Measurements from ENCODE around the gene GSTM5. TPM values are rescaled to one million over a fixed set of nuclear protein-coding genes. Genes with fewer than 3 reads are reported as not detected.

Gene GSTM5
- total and polyA plus RNA-seq, 2 donors (not counting 3 experiments of a cell fraction or from before 2014, with no cell fraction given) = 0.25 to 1.6 TPM

DNA sequence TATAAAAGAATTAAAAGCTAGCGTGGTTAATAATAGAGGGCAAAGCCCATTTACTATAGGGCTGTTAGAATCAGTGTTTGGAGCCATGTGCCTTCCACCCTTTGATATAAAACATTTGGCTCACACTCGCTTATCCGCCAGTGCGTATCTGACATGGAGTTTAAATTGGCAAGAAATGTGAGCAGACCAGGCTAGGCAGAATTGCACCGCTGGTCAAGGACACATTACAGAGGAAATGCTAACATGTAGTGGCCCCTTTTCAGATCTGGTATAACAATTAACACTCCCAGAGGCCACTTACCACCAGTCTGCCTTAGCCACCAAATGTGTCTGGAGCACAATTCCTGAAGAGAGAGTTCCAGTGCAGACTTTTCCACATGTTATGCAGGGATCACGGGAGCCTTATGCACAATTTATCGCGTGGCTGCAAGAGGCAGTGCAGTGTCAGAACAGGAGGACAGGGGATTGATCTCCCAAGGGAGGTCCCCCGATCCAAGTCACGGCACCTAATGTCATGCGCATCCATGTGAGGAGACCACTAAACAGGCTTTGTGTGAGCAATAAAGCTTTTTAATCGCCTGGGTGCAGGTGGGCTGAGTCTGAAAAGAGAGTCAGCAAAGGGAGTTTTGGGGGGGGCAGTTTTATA, 14.8 kb downstream of the GSTM5 start:
- Histone ChIP-seq H3K36me3 (ENCODE audit: control insufficient read depth in 2 of 2, extremely low read depth in 1 of 2, insufficient read depth in 2 of 2, low read length in 2 of 2) (no peaks in the 10 kb centered on the region), H3K9me1 (replicated peaks; ENCODE audit: control insufficient read depth, extremely low read depth, insufficient read depth, low read length) (no peaks in the 10 kb centered on the region), H2AFZ (ENCODE audit: low read depth, low read length) (no peak overlapping the region), H3K27me3 (ENCODE audit: control insufficient read depth in 2 of 2, insufficient read depth in 2 of 2, low read length in 2 of 2) (peaks cover 9 to 16% of the 10 kb centered on the region in 2 experiments), H3K9me3 (replicated peaks; ENCODE audit: control insufficient read depth, insufficient read depth, low read length) (no peaks in the 10 kb centered on the region), H4K20me1 (replicated peaks; ENCODE audit: control insufficient read depth, extremely low read depth, insufficient read depth, low read length) (no peaks in the 10 kb centered on the region), H3K9ac (replicated peaks; ENCODE audit: extremely low read depth, insufficient read depth, low read length) (no peak overlapping the region), H3K4me3 (replicated peaks in 1 of 3; ENCODE audit: insufficient read depth in 1 of 3, low read depth in 1 of 3, low read length in 3 of 3) (no peak overlapping the region), H3K4me2 (ENCODE audit: insufficient read depth, low read length) (no peak overlapping the region), H3K4me1 (ENCODE audit: control insufficient read depth, extremely low read depth, insufficient read depth, low read length) (no peaks in the 10 kb centered on the region), H3K27ac (ENCODE audit: insufficient read depth, low read depth, low read length) (no peak overlapping the region), H3K79me2 (ENCODE audit: control insufficient read depth, insufficient read depth, low read length) (no peaks in the 10 kb centered on the region)
- dilution Hi-C loops (cut with MboI; ENCODE audit: extremely low pct_ligation_motif_present, low sequenced_read_pairs) (no loop called here), intact Hi-C loops (cut with micrococcal nuclease) (no loop called here)
- POLR2A ChIA-PET = no interaction called here
- FAIRE-seq (no peak), DNase-seq (ENCODE audit: low read depth, low spot score) (no peak)
- BruUV-seq (replicated peaks) = no TSS peak
- TF ChIP-seq, protein P1, sequence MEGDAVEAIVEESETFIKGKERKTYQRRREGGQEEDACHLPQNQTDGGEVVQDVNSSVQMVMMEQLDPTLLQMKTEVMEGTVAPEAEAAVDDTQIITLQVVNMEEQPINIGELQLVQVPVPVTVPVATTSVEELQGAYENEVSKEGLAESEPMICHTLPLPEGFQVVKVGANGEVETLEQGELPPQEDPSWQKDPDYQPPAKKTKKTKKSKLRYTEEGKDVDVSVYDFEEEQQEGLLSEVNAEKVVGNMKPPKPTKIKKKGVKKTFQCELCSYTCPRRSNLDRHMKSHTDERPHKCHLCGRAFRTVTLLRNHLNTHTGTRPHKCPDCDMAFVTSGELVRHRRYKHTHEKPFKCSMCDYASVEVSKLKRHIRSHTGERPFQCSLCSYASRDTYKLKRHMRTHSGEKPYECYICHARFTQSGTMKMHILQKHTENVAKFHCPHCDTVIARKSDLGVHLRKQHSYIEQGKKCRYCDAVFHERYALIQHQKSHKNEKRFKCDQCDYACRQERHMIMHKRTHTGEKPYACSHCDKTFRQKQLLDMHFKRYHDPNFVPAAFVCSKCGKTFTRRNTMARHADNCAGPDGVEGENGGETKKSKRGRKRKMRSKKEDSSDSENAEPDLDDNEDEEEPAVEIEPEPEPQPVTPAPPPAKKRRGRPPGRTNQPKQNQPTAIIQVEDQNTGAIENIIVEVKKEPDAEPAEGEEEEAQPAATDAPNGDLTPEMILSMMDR (IDR thresholded peaks at IDR 0.05; ENCODE audit: extremely low read depth in 1 of 2, insufficient read depth in 1 of 2, low read depth in 1 of 2, low read length in 2 of 2) = no peak
- no peak for TF ChIP-seq POLR2A (IDR thresholded peaks at IDR 0.05; ENCODE audit: low read depth, low read length)
- TF ChIP-seq FOS (IDR thresholded peaks at IDR 0.05; ENCODE audit: borderline replicate concordance, insufficient read depth, low read length) = no peak
- TF ChIP-seq POLR2AphosphoS5 (IDR thresholded peaks at IDR 0.05; ENCODE audit: insufficient read depth, low read depth, low read length) = no peak
- TF ChIP-seq JUN (IDR thresholded peaks at IDR 0.05; ENCODE audit: borderline replicate concordance, insufficient read depth, insufficient read length, low read depth) = no peak
- no peak for TF ChIP-seq GATA2 (IDR thresholded peaks at IDR 0.05; ENCODE audit: insufficient read depth, insufficient read length, low read depth, low read length)
- TF ChIP-seq EZH2 (IDR thresholded peaks at IDR 0.05; ENCODE audit: borderline replicate concordance, low read depth, low read length, severe bottlenecking) = no peak
- TF ChIP-seq, protein P2, sequence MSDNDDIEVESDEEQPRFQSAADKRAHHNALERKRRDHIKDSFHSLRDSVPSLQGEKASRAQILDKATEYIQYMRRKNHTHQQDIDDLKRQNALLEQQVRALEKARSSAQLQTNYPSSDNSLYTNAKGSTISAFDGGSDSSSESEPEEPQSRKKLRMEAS (IDR thresholded peaks at IDR 0.05; ENCODE audit: insufficient read depth, insufficient read length) = no peak
- no peak for TF ChIP-seq MYC (IDR thresholded peaks at IDR 0.05; ENCODE audit: low read depth, low read length)
- CTCF ChIA-PET = interaction anchor here (2.7 kb wide), 1 partner anchor 9 kb away, joined by 6 read pairs; no protein-coding TSS in a partner anchor
